Superior temporal gyrus (tissue), 1 donor: Measurements from ENCODE around the gene ACER1.
"Not testable (repeated sequence)": the region's sequence is repeated elsewhere in the genome, so short reads cannot be mapped to it uniquely, and the experiment has no call there.

ENCODE experiments used
- DNase-seq: peaks from one replicate; pipeline ENCODE4 v3.0.0-alpha.2; 2016; ENCODE audit errors: extremely low spot score

Gene ACER1

GRCh38 chr19:6333439-6333838, at the start of gene ACER1:
Gene ACER1 (minus strand): TSS chr19:6333612. CDS start chr19:6333551, 61 bp downstream.
- DNase-seq, result no peak

GRCh38 chr19:6383188-6383587, 49.8 kb upstream of the ACER1 start:
- no peak for DNase-seq

GRCh38 chr19:6381030-6381750, 47.8 kb upstream of the ACER1 start:
- no peak for DNase-seq

- DNase-seq, result no peak
These were observed 46.3 kb upstream of the ACER1 start for GRCh38 chr19:6379744-6380143.

- DNase-seq, result no peak
These were observed 45.1 kb upstream of the ACER1 start for GRCh38 chr19:6378486-6378885.

- no peak for DNase-seq
These were observed 44.6 kb upstream of the ACER1 start for GRCh38 chr19:6378041-6378440.

- no peak for DNase-seq
These were observed 43.2 kb upstream of the ACER1 start for GRCh38 chr19:6376512-6377190.

- no peak for DNase-seq
These were observed 42.1 kb upstream of the ACER1 start, which contains the start of gene PSPN for GRCh38 chr19:6375411-6376010. Gene PSPN (minus strand): TSS chr19:6375933. CDS start chr19:6375849, 84 bp downstream.

- DNase-seq, result no peak
These were observed 41.4 kb upstream of the ACER1 start for GRCh38 chr19:6374711-6375410.

- DNase-seq, result no peak
These were observed 40.8 kb upstream of the ACER1 start for GRCh38 chr19:6374161-6374709.

GRCh38 chr19:6373813-6374108, 40.3 kb upstream of the ACER1 start:
- no peak for DNase-seq

- peak; percentile 90 for DNase-seq
These were observed 39.8 kb upstream of the ACER1 start for GRCh38 chr19:6373096-6373812.

- DNase-seq, result peak; percentile 100
These were observed 39.2 kb upstream of the ACER1 start, which contains the start of gene ALKBH7 for GRCh38 chr19:6372594-6373095. Gene ALKBH7 (plus strand): TSS chr19:6372794. CDS start chr19:6372821, 27 bp downstream.

GRCh38 chr19:6364353-6364752, 30.9 kb upstream of the ACER1 start:
- no peak for DNase-seq

GRCh38 chr19:6362351-6362801, 29.0 kb upstream of the ACER1 start:
- DNase-seq, result no peak

- DNase-seq, result no peak
These were observed 28.6 kb upstream of the ACER1 start for GRCh38 chr19:6362027-6362350.

- not testable (repeated sequence) for DNase-seq
These were observed 27.4 kb upstream of the ACER1 start for GRCh38 chr19:6360857-6361216.

- DNase-seq, result not testable (repeated sequence)
These were observed 27.0 kb upstream of the ACER1 start for GRCh38 chr19:6360445-6360844.

GRCh38 chr19:6359568-6360341, 26.3 kb upstream of the ACER1 start:
- DNase-seq, result no peak

- no peak for DNase-seq
These were observed 24.6 kb upstream of the ACER1 start for GRCh38 chr19:6358003-6358402.
